Forelimb muscle (tissue), 1 donor: Measurements from ENCODE around the gene REXO4. TPM values are rescaled to one million over a fixed set of nuclear protein-coding genes. Genes with fewer than 3 reads are reported as not detected.
"Not testable (repeated sequence)": the region's sequence is repeated elsewhere in the genome, so short reads cannot be mapped to it uniquely, and the experiment has no call there.

Experiments used
- DNase-seq: peaks from one replicate; pipeline ENCODE4 v3.0.0-alpha.2; 2013; ENCODE audit warnings: low read depth
- polyA plus RNA-seq: library from polyadenylated mRNA; unstranded; fragments of 120-200 nt; gene quantifications from one replicate; pipeline ENCODE4 v1.2.1, GENCODE V29; 2013; ENCODE audit not compliant: insufficient read length

Gene REXO4
- polyA plus RNA-seq, 1 donor, result 35.9 TPM

DNA sequence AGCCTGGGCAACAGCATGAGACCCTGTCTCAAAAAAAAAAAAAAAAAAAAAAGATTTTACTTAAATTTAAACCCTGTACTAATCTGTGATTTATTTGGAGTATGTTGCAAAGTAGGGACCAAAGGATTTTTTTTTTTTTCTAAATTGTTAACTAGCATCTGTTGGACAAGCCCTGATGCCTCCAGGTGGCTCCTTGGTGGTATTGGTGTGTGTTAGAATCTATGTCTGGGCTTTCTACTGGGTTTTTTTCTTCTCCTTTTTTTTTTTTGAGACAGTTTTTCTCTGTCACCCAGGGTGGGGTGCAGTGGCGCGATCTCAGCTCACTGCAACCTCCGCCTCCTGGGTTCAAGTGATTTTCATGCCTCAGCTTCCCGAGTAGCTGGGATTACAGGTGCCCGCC, 34.1 kb upstream of the REXO4 start:
- not testable (repeated sequence) for DNase-seq

DNA sequence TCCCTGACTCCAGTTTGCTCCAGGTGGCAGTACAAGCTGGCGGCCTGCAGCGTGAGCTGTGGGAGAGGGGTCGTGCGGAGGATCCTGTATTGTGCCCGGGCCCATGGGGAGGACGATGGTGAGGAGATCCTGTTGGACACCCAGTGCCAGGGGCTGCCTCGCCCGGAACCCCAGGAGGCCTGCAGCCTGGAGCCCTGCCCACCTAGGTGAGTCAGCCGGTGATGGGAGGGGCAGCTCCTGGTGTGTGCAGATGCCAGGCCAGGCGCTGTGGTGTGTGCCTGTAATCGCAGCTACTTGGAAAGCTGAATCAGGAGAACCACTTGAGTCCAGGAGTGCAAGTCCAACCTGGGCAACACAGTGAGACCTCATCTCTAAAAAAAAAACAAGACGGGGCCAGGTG, 31.9 kb upstream of the REXO4 start:
- DNase-seq, result no peak

- DNase-seq, result no peak
Observed at GRCh38 chr9:133448487-133448972, 30.7 kb upstream of the REXO4 start.

- DNase-seq, result no peak
Observed at GRCh38 chr9:133445293-133445969, 27.6 kb upstream of the REXO4 start.

- DNase-seq, result no peak
Observed at GRCh38 chr9:133443982-133444381, 26.2 kb upstream of the REXO4 start.

DNA sequence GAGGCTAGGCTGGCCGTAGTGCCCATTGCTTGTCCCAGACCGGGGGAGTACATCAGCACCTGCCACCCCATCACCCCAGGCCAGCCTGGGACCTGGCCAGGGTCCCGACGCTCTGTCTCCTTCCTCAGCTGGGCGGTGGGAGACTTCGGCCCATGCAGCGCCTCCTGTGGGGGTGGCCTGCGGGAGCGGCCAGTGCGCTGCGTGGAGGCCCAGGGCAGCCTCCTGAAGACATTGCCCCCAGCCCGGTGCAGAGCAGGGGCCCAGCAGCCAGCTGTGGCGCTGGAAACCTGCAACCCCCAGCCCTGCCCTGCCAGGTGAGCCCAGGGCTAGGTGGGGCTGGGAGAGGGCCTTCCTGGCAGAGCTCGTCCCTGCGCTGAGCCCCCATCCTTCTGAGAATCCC, 25.4 kb upstream of the REXO4 start:
- DNase-seq, result no peak

- no peak for DNase-seq
Observed at GRCh38 chr9:133441571-133441970, 23.8 kb upstream of the REXO4 start.

DNA sequence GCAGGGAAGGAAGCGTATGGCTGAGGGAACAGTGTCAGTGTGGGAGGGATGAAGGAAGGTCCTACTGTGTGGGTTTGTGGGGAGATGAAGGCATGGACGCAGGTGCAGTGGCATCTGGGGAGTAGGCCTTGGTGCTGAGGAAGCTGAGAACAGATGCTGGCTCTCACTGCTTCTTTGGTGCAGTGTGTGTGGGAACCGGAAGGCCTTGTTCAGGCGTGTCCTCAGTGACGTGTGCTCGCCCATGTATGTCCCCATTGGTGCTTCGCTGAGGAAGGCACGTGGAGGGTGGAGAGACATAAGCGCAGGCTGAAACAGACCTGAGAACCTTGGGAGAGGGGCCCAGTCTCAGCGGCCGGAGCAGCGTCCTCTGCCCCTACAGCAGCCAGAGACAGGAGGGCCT, 23.1 kb upstream of the REXO4 start:
- no peak for DNase-seq

DNA sequence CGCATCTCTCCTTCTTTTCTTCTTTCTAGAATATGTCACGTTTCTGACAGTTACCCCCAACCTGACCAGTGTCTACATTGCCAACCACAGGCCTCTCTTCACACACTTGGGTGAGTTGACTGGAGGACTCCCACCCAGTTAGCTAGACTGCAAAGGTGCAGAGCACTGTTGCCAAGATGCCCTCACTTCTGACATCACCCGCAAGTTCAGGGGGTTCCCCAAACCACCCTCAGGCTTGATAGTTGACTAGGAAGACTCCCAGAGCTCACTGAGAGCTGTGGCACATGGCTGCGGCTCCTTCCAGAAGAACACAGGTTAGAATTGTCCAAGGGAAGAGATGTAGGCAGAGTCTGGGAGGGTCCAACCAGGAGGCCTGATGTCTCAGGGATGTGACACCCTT, 21.5 kb upstream of the REXO4 start:
- DNase-seq, result no peak

DNA sequence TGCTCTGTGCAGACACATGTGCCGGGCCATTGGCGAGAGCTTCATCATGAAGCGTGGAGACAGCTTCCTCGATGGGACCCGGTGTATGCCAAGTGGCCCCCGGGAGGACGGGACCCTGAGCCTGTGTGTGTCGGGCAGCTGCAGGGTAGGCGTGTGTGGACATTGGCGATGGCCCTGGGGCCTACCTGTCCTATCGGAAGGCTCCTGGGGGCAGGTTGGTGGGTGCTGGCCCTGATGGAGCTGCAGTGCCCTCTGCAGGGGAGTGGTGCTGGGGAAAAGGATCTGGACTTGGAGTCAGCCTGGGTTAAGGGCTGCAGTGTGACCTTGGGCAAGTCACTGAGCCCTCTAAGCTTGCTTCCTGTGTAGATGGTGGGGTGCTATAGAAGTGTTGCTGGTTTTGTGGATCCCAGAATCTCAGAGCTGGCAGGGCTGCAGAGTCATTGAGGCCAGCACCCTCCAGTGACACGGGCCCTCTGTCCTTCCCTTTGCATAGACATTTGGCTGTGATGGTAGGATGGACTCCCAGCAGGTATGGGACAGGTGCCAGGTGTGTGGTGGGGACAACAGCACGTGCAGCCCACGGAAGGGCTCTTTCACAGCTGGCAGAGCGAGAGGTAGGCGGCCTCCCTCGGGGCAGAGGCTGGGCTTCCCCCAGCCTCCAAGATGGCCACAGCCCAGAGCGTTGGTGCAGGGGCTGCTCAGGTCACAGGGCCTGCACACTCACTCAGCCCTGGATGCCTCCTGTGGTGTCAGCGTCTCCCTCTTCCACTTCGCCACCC, 20.1 kb upstream of the REXO4 start:
- no peak for DNase-seq

GRCh38 chr9:133436681-133437080, 18.9 kb upstream of the REXO4 start:
- DNase-seq, result no peak

DNA sequence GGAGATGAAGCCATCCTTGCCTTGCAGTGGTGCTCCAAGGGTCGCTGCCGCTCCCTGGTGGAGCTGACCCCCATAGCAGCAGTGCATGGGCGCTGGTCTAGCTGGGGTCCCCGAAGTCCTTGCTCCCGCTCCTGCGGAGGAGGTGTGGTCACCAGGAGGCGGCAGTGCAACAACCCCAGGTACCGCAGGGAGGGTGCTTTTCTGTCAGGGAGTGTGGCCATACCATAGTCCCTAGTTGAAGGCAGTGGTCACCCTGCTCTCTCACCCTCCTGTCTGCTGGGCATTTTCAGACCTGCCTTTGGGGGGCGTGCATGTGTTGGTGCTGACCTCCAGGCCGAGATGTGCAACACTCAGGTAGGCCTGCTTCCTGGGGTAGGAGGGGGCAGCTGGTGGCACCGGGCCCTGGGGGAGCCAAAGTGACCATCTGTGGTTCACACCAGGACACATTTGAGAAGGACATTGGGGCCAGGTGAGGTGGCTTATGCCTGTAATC, 15.6 kb upstream of the REXO4 start:
- no peak for DNase-seq

DNA sequence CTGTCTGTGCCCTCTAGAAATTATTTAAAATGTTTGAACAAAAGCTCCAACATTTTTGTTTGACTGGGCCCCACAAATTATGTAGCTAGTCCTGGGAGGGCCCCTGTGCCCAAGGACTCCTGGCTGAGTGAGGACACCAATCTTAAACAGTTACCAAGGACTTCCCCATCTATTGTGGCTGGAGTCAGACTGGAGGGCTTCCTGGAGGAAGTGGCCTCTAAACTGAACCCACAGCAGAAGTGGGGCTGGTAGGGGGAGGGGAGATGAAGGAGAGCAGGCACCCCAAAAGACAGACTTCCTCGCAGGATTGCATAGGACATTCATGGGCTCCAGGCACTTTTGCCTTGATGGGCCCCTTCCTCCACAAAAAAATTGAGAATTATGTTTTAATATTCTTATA, 12.4 kb upstream of the REXO4 start:
- no peak for DNase-seq

GRCh38 chr9:133429641-133430161, 11.9 kb upstream of the REXO4 start:
- no peak for DNase-seq

DNA sequence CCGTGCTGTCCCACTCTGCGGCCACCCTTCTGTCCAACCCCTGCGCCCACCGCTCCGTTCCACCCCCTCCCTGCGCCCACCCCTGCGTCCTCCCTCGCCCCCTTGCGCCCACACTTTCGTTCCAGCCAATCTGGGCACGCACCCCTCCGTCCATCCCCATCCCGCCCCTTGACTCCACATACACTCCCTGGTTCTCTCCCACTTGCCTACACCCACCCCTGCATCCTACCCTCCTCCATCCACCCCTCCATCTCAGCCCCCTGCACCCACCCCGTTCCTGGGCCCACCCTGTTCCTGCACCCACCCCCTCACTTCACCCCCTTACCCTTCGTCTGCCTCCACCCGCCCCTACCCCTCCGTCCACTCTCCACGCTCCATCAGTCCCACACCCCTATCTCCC, 11.4 kb upstream of the REXO4 start:
- no peak for DNase-seq

GRCh38 chr9:133428617-133429101, 10.8 kb upstream of the REXO4 start:
- no peak for DNase-seq

- no peak for DNase-seq
Observed at GRCh38 chr9:133427658-133428348, 10.0 kb upstream of the REXO4 start.

GRCh38 chr9:133426011-133426410, 8.2 kb upstream of the REXO4 start:
- no peak for DNase-seq

GRCh38 chr9:133425049-133425632, 7.3 kb upstream of the REXO4 start:
- no peak for DNase-seq

GRCh38 chr9:133424187-133424586, 6.4 kb upstream of the REXO4 start:
- no peak for DNase-seq

DNA sequence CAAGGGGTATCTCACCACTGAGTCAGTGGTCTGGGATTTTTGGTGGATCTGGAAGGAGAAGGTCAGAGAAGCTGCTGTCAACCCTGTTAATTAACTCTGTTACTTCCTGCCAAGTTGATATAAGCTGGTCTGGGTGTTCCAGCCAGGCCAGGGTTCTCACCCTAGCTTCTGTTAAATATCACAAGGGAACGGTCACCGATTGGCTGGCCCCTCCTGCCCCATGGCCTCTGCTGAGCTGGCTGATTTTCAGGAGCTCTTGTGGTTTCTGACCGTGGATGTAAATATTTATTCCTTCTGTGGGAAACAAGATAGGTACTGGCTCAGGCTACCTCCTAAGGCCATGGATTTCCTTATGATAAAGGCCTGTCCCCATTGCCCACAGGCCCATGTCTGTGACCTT, 5.4 kb upstream of the REXO4 start:
- DNase-seq, result no peak
